ENCODE measurements around the gene PKD1.

PKD1 gene

DNA sequence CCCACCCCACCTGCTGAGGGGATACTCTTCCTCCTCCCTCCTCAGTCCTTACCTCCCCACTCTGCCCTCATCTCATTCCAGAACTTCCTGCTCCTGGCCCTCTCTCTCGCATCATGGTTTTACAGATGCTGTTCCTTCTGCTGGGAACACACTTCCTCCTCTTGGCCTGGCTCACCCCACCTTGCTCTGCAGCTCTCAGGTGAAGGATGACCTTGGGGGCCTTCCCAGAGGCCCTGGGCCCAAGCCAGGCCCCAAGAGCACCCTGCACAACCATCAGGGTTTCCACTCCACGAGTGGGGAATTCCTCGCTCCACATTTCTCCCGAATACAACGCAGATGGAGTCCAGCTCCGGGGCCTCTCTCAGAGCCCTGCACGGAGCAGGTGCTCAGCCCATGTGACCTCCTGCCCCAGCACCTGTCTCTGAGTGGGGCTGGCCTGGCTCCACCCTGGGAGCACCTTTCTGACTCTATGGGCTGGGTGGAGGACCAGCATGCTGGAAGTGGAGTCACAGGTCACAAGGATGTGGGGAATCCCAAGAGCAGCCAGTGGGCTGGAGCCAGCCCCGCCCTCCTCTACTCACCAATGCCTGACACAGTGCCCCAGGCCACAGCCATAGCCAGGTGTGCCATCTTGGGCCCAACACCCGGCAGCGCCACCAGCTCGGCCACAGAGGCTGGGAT, 92.6 kb downstream of the PKD1 start:
- Histone ChIP-seq H3K4me3 (ENCODE audit: low read depth, low read length) (no peak overlapping the region), H3K4me1 (ENCODE audit: control insufficient read depth, insufficient read depth, low read length, unreplicated experiment) (peaks cover 13% of the 10 kb centered on the region), H3K27ac (ENCODE audit: low read depth, low read length) (no peak overlapping the region)

GRCh38 chr16:2042171-2042985, 93.3 kb downstream of the PKD1 start:
- Histone ChIP-seq H3K27me3 (ENCODE audit: insufficient read depth, low read length) (no peaks in the 10 kb centered on the region), H3K79me2 (ENCODE audit: control insufficient read depth, insufficient read depth, low read length, unreplicated experiment) (no peaks in the 10 kb centered on the region), H2AFZ (ENCODE audit: low read length, unreplicated experiment) (no peak overlapping the region), H3K36me3 (ENCODE audit: insufficient read depth, low read length) (no peaks in the 10 kb centered on the region), H3K27ac (ENCODE audit: low read depth, low read length) (no peak overlapping the region), H3K4me3 (ENCODE audit: low read depth, low read length) (no peak overlapping the region), H3K4me1 (ENCODE audit: control insufficient read depth, insufficient read depth, low read length, unreplicated experiment) (peaks cover 13% of the 10 kb centered on the region)

More for the DNA sequence above, 92.6 kb downstream of the PKD1 start:
- no peaks in the 10 kb centered on the region for H3K27me3 ChIP-seq (ENCODE audit: insufficient read depth, low read length)
- H3K79me2 ChIP-seq (ENCODE audit: control insufficient read depth, insufficient read depth, low read length, unreplicated experiment), result peaks cover 2% of the 10 kb centered on the region
- H2AFZ ChIP-seq (ENCODE audit: low read length, unreplicated experiment), result no peak overlapping the region
- H3K36me3 ChIP-seq (ENCODE audit: insufficient read depth, low read length), result no peaks in the 10 kb centered on the region

DNA sequence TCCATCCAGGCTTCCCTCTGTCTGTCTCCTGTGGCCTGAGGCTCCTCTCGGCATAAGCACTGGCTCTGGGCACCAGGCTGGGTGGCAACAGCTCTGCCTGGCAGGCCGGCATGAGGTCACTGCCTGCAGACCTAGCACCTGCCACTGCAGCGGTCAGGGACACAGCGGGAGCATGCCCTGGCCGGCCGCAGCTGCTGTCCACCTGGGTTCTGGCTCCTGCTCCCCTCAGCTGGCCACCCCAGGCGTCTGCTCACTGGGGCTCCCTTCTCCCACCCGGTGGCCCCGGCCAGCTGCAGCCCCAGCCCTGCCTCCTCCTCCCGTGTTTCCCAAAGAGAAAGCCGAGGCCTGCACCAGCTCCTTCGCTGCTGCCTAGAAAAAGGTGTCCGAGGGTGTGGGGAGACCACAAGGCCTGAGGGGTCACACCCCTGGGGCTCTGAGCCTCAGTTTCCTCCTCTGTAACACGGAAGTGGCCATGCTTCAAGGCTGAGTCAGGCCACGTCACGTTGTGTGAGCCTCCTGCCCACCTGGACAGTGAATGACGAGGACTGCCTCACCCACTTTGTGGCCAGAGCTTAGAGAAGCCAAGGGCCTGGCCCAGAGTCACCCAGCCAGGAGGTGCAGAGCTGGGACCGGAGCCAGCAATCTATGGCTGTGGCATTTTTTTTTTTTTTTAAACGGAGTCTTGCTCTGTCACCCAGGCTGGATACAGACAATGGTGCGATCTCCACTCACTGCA, 94.7 kb downstream of the PKD1 start:
- H3K27me3 ChIP-seq (ENCODE audit: insufficient read depth, low read length), result no peaks in the 10 kb centered on the region
- H3K27ac ChIP-seq (ENCODE audit: low read depth, low read length), result no peak overlapping the region
- no peak overlapping the region for H2AFZ ChIP-seq (ENCODE audit: low read length, unreplicated experiment)
- H3K4me1 ChIP-seq (ENCODE audit: control insufficient read depth, insufficient read depth, low read length, unreplicated experiment), result peaks cover 11% of the 10 kb centered on the region
- H3K79me2 ChIP-seq (ENCODE audit: control insufficient read depth, insufficient read depth, low read length, unreplicated experiment), result no peaks in the 10 kb centered on the region
- H3K4me3 ChIP-seq (ENCODE audit: low read depth, low read length), result no peak overlapping the region
- no peaks in the 10 kb centered on the region for H3K36me3 ChIP-seq (ENCODE audit: insufficient read depth, low read length)

DNA sequence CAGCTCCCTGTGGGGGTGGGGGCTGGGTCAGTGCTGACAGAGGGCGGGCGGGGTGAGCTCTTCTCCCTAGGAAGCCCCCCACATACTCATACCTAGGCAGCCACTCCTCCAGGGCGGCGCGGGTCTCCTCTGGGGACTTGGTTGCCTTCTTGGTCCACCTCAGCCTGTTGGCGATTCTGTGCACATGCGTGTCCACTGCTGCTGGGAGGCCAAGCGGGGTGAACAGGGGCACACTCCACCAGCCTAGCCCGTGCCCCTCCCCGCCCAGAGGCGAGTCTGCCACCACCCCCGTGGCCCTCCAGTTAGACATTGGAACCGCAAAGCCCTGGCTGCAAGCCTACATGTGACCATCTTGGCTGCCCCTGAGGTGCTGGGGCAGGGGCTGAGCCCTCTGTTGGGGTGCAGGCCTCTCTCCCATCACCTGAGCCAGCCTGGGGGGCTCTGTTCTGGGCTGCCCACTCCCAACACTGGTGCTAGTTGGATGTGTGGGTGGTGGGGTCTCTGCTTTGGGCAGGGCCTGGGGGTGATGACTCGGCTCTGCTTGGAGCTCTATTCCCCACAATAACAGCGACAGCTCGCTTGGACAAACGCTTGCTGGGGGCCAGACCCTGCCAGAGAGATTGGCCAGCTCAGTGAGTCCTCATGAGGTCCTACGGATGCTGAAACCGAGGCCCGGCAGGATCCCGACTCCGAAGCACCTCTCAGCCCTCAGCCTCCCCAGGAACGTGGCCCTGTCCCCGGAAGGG, 95.5 kb downstream of the PKD1 start:
- Histone ChIP-seq H3K36me3 (ENCODE audit: insufficient read depth, low read length) (no peaks in the 10 kb centered on the region), H3K27me3 (ENCODE audit: insufficient read depth, low read length) (no peaks in the 10 kb centered on the region), H3K79me2 (ENCODE audit: control insufficient read depth, insufficient read depth, low read length, unreplicated experiment) (no peaks in the 10 kb centered on the region), H3K4me1 (ENCODE audit: control insufficient read depth, insufficient read depth, low read length, unreplicated experiment) (peaks cover 17% of the 10 kb centered on the region), H3K27ac (ENCODE audit: low read depth, low read length) (no peak overlapping the region), H3K4me3 (ENCODE audit: low read depth, low read length) (no peak overlapping the region), H2AFZ (ENCODE audit: low read length, unreplicated experiment) (no peak overlapping the region)

DNA sequence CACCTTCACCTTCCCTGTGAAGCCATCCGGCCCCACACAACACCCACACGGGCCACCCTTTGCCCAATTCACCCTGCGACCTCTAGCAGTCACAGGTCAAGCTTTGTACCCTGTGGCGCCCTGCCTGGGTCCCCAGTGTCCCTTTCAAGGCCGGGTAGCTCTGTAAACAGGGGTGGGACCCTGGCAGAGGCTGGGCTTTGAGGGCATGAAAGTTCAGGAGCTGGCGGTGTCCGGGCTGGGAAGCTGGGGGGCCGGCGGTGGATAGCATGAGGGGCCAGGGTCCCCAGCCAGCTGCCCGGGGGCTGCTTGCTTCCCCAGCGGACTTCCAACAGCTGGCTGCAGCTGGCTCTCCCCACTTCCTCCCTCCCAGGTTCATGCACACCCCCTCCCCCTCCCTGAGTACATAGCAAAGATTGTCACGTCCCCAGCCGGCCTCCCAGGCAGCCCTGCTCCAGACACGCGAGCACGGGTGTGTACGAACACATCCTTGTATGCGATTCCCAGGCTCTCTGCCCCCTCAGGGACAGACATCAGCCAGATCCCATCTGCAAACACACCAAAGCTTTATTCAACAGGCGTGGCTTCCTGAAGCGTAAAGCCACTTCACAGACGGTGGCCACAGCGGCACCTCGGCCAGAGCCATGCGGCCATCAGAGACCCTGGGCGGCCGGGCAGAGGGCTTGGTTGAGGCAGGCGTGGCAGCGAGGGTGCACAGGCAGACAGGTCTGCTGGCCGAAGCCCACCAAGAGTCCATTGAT, 96.2 kb downstream of the PKD1 start:
- H3K27ac ChIP-seq (ENCODE audit: low read depth, low read length), result no peak overlapping the region
- H3K4me1 ChIP-seq (ENCODE audit: control insufficient read depth, insufficient read depth, low read length, unreplicated experiment), result peaks cover 24% of the 10 kb centered on the region

More for the DNA sequence above, 96.2 kb downstream of the PKD1 start:
- Histone ChIP-seq H3K4me3 (ENCODE audit: low read depth, low read length) (no peak overlapping the region), H3K36me3 (ENCODE audit: insufficient read depth, low read length) (no peaks in the 10 kb centered on the region), H3K79me2 (ENCODE audit: control insufficient read depth, insufficient read depth, low read length, unreplicated experiment) (no peaks in the 10 kb centered on the region), H3K27me3 (ENCODE audit: insufficient read depth, low read length) (no peaks in the 10 kb centered on the region), H2AFZ (ENCODE audit: low read length, unreplicated experiment) (no peak overlapping the region)
